ENCODE data around the gene SLC44A2. TPM values are rescaled to one million over a fixed set of nuclear protein-coding genes. Genes with fewer than 3 reads are reported as not detected.

SLC44A2 gene
- total and polyA plus RNA-seq, 10 donors, result 108 to 358 (median 225) TPM

DNA sequence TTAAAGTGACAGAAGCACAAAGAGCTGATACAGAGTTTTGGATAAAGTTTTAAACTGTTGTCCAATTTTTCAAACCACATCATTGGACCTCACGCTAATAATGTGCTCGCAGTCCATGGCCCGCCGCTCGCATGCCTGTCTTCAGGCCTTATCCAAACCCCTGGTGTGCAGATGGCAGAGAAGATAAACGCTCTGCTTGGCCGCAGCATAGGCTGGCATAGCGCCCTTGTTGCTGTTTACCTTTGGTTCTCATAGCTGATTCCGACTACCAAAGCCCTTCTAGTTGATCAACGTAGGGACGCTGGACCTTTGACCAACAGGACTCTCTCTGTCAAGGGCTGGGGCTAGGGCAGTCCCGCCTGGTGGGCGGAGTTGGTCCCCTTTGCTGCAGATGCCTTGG lies 52.4 kb downstream of the SLC44A2 start:
- TF ChIP-seq POLR2AphosphoS5 (IDR thresholded peaks at IDR 0.05) (peak in 2 of 3 donors; percentile 9 to 17), POLR2A (IDR thresholded peaks at IDR 0.05) (no peak)
- peaks cover 19 to 100% (median 84%) of the 10 kb centered on the region in 6 donors for H3K36me3 ChIP-seq

GRCh38 chr19:10678813-10679212 lies 53.5 kb downstream of the SLC44A2 start:
- Histone ChIP-seq H3K36me3 (peaks cover 22 to 100% (median 84%) of the 10 kb centered on the region in 6 donors), H3K27me3 (replicated peaks in 1 of 7) (no peaks in the 10 kb centered on the region), H3K4me3 (no peak overlapping the region), H3K4me1 (no peaks in the 10 kb centered on the region), H3K27ac (no peak overlapping the region), H3K9me3 (no peaks in the 10 kb centered on the region)
- DNase-seq, result no peak
- 93 to 96% (median 94%) methylated on average over 6 to 12 of the region's 12 CpGs for WGBS, 5 donors
- TF ChIP-seq, protein P1, sequence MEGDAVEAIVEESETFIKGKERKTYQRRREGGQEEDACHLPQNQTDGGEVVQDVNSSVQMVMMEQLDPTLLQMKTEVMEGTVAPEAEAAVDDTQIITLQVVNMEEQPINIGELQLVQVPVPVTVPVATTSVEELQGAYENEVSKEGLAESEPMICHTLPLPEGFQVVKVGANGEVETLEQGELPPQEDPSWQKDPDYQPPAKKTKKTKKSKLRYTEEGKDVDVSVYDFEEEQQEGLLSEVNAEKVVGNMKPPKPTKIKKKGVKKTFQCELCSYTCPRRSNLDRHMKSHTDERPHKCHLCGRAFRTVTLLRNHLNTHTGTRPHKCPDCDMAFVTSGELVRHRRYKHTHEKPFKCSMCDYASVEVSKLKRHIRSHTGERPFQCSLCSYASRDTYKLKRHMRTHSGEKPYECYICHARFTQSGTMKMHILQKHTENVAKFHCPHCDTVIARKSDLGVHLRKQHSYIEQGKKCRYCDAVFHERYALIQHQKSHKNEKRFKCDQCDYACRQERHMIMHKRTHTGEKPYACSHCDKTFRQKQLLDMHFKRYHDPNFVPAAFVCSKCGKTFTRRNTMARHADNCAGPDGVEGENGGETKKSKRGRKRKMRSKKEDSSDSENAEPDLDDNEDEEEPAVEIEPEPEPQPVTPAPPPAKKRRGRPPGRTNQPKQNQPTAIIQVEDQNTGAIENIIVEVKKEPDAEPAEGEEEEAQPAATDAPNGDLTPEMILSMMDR (IDR thresholded peaks at IDR 0.05 in 8 of 11, conservative IDR thresholded peaks at IDR 0.05 in 3 of 11), result no peak
- TF ChIP-seq POLR2A (IDR thresholded peaks at IDR 0.05), result no peak
- no peak for TF ChIP-seq POLR2AphosphoS5 (IDR thresholded peaks at IDR 0.05)
- intact Hi-C loops (cut with DNase I; ENCODE audit: low total_unique reads), result no loop called here

More for the DNA sequence above, 52.4 kb downstream of the SLC44A2 start:
- no peaks in the 10 kb centered on the region for H3K27me3 ChIP-seq (replicated peaks in 1 of 7)
- no peak overlapping the region for H3K4me3 ChIP-seq
- H3K9me3 ChIP-seq, result no peaks in the 10 kb centered on the region
- intact Hi-C loops (cut with DNase I; ENCODE audit: low total_unique reads), result no loop called here
- H3K27ac ChIP-seq, result no peak overlapping the region
- peaks cover 0 to 5% (median 0%) of the 10 kb centered on the region in 6 donors for H3K4me1 ChIP-seq
- WGBS, 5 donors, result 93 to 98% (median 96%) methylated on average over 13 of the region's 13 CpGs
- no peak for DNase-seq

DNA sequence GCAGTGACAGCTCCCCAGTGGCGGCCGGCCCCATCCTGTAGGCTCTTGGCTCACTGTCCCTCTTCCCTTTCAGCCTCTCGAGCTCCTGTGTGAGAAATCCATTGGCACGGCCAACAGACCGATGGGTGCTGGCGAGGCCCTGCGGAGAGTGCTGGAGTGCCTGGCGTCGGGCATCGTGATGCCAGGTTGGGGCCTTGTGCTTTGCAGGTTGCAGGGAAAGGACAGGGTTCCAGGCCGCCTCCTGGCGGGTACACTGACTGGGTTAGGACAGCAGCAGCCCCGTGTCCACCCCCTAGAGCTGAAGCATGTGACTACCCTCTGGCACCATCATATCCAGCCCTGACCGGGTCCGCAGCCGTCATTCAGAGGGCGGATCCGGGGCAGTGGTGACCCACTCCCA lies 54.4 kb downstream of the SLC44A2 start:
- Histone ChIP-seq H3K27me3 (replicated peaks in 1 of 7) (no peaks in the 10 kb centered on the region), H3K9me3 (no peaks in the 10 kb centered on the region), H3K27ac (no peak overlapping the region), H3K4me3 (no peak overlapping the region), H3K36me3 (peaks cover 24 to 100% (median 89%) of the 10 kb centered on the region in 6 donors), H3K4me1 (no peaks in the 10 kb centered on the region)
- WGBS, 5 donors, result 89 to 98% (median 96%) methylated on average over 18 of the region's 18 CpGs
- intact Hi-C loops (cut with DNase I; ENCODE audit: low total_unique reads), result no loop called here
- TF ChIP-seq, protein P1 (IDR thresholded peaks at IDR 0.05 in 8 of 11, conservative IDR thresholded peaks at IDR 0.05 in 3 of 11), result no peak
- TF ChIP-seq POLR2AphosphoS5 (IDR thresholded peaks at IDR 0.05), result peak in 1 of 3 donors; percentile 44
- DNase-seq, result no peak

GRCh38 chr19:10680545-10681135 lies 55.3 kb downstream of the SLC44A2 start:
- Histone ChIP-seq H3K27me3 (replicated peaks in 1 of 7) (no peaks in the 10 kb centered on the region), H3K27ac (no peak overlapping the region), H3K36me3 (peaks cover 24 to 100% (median 93%) of the 10 kb centered on the region in 6 donors), H3K4me1 (no peaks in the 10 kb centered on the region), H3K9me3 (no peaks in the 10 kb centered on the region), H3K4me3 (no peak overlapping the region)
- intact Hi-C loops (cut with DNase I; ENCODE audit: low total_unique reads), result no loop called here
- WGBS, 5 donors, result 94 to 99% (median 96%) methylated on average over 14 to 15 of the region's 15 CpGs
- no peak for DNase-seq
- peak in 1 of 3 donors; percentile 36 for TF ChIP-seq POLR2AphosphoS5 (IDR thresholded peaks at IDR 0.05)
- TF ChIP-seq, protein P1 (IDR thresholded peaks at IDR 0.05 in 8 of 11, conservative IDR thresholded peaks at IDR 0.05 in 3 of 11), result no peak
- no peak for TF ChIP-seq POLR2A (IDR thresholded peaks at IDR 0.05)
